Amniotic epithelial cell (primary cell): ENCODE results near the gene SLC9A1.
A peak's percentile ranks its signal among the peaks of the same experiment; 100 is the strongest.
"Not testable (repeated sequence)": the region's sequence is repeated elsewhere in the genome, so short reads cannot be mapped to it uniquely, and the experiment has no call there.

Experiments used
- DNase-seq: peaks from one replicate; pipeline ENCODE4 v3.0.0-alpha.2; 2010; ENCODE audit warnings: low read depth

Gene SLC9A1

DNA sequence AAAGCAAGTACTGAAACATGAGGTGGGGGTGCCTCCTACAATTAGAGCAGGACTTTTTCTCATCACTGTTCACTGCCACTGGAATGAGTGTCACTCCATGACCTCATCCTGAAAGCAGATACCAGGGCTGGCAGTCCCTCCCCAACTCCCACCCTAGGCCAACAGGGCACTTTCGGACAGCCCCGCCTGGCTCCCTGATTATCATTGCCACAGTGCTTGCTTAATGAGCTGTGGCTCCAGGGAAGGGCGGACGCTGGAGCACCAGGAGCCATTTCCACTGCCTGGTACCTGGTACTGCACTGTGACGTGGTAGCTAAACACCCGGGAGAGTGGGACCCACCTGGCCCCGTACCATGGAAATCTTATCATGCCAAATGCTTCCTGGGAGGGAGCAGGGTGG, 22.3 kb downstream of the SLC9A1 start:
- DNase-seq: no peak

GRCh38 chr1:27132147-27132546, 22.8 kb downstream of the SLC9A1 start:
- DNase-seq: no peak

DNA sequence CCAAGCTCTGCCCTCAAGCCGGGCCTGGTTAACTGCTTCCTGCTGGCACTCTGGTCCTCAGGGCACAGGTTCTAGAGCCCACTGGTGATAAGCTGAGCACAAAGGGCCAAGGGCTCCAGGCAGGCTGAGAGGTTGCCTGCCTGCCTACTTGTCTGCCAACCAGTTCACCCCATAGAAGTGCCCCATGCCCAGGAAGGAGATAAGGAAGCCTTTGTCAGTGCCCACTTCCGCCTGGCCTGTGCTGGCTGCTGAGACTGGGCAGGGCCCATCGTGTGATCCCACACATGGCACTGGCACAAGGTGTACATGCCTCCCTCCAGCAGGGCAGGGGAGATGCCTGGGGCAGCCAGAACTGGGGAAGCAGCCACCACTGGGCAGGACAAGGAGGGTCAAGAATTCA, 24.1 kb downstream of the SLC9A1 start:
- no peak for DNase-seq

DNA sequence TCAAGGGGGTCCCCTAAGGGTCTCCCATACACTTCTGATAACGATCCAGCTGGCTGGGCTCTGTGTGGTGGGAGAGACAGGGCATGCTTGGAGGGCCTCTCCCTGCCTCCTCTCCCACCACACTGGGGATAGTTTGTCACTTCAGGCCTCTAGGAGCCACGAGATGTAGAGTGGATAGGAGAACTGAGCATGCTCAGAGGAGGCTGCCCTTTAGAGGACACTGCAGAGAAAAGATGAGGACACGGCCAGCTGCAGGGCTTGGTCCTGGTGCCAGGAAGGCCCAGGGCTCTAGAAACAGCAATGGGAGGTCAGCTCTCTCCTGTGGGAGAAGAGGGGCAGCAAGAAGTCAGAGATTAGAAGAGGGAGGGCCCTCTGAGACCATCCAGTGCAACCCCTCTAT, 25.7 kb downstream of the SLC9A1 start:
- DNase-seq: no peak

GRCh38 chr1:27127419-27127818, 27.5 kb downstream of the SLC9A1 start:
- DNase-seq: no peak

GRCh38 chr1:27126391-27126790, 28.5 kb downstream of the SLC9A1 start:
- DNase-seq: no peak

GRCh38 chr1:27125125-27125524, 29.8 kb downstream of the SLC9A1 start:
- DNase-seq: not testable (repeated sequence)

DNA sequence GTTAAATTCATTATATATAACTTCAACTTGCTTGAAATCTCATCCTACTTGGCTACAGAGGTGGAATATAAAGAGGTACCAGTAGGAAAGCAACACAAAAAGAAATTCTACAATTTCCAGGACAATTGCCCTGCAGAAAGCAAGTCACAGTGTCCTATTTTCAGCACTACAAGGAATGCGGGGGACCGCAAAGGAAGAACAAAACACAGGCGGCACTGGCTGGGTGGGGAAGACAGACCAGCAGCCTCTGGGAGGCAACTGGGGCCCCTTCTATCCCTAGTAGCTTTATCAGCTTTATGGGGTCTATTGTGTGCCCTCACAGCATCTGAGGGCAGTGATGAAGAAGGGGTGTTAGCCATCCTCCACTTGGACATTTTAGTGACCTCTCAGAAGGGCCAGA, 30.5 kb downstream of the SLC9A1 start:
- DNase-seq: no peak

DNA sequence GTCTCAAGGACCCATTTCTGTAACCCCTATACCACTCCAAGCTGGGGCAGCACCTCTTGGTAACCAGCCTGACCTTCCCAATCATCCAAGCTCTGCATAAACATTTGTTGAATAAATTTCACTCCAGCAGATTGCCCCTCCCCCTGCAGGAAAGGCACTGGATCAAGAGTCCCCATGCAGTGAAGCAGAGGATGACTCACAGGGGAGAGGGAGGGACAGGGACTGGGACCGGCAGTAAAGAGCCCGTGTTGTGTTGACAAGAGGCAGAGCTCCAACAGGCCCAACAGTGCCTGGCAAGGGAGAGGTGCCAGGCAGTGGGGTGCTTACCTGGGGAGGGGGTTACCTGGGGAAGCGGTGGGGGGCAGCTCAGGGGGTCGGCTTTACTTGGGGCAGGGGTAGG, 32.3 kb downstream of the SLC9A1 start:
- DNase-seq: peak; percentile 43

DNA sequence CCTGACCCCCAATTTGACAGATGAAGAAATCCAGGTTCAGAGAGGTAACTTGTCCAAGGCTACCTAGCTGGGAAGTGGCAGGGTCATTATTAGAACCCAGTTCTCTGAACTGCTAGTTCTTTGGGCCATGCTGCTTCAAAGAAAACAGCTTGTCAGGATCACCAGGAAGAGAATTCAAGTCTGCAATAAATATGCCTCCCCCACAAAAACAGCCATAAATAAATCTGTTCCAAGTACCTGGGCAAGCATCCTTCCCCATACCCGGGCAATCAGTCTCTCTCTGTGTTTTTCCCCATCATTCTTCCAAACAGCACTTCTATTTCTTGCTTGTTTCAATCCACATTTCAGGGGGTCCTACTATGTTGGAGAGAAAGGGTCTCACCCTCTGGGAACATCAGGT, 34.1 kb downstream of the SLC9A1 start:
- DNase-seq: no peak

GRCh38 chr1:27118440-27118689, 36.6 kb downstream of the SLC9A1 start:
- no peak for DNase-seq

DNA sequence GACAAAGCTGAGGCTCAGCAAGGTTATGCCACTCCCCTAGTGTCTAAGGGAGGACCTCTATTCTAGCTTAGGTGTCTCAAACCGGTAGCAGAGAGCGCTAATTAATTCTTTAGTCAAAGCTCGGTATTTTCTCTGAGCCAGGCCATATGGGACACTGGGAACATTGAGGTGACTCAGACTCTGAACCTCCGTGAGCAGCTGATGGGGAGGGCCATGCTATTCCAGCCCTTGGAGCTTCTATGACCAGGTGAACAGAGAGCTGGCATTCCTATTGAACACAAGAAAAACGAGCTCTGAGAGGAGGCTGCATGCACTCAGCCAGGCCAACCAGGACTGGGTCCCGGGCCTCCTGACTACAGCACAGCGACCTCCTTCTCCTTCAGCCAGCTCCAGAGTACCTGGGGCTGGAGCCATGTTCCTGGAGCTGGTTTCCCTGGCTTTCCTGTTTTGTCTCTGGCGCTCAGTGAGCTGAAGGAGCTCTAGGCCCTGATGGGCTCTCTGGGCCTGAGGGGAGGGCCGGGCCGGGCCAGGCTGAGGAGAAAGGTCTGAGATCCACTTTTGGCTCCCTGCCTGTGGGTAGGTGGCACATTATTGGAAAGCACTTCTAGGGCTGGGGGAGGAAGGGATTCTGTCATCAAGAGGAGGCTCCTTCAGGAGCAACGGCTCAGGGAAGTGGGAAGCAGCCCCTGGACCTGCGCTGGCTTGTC, 37.0 kb downstream of the SLC9A1 start:
- DNase-seq: no peak

DNA sequence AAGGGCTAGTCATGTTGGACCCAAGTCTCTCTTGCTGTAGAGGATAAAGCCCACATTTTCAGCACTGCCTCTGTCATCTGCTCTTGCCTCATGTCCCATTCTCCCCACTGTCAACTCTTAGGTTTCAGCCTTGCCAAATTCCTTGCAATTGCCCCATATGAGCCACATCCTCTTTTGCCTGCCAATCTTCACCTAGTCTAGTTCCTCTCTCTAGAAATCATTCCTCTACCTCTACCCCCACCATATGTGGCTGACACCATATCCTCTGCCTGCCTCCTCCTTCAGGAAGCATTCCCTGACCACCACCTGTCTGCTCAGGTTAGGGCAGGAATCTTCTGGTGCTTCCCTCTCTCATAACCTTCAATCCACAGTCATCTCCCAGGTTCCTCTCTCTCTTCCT, 38.2 kb downstream of the SLC9A1 start:
- no peak for DNase-seq

DNA sequence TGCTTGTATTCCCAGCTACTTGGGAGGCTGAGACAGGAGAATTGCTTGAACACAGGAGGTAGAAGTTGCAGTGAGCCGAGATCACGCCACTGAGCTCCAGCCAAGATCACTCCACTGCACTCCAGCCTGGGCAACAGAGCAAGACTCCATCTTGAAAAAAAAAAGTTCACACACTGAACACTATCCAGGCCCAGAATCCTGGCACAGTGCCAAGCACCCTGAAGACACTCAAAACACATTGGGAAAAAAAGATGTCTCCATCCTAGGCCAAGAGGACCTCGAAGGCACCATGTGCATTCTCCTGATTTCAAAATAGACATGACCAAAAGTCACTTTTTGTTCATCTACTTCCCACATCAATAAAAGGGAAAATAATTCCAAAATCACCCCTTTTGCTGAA, 38.7 kb downstream of the SLC9A1 start:
- peak; percentile 32 for DNase-seq

GRCh38 chr1:27114546-27114945, 40.4 kb downstream of the SLC9A1 start:
- no peak for DNase-seq

DNA sequence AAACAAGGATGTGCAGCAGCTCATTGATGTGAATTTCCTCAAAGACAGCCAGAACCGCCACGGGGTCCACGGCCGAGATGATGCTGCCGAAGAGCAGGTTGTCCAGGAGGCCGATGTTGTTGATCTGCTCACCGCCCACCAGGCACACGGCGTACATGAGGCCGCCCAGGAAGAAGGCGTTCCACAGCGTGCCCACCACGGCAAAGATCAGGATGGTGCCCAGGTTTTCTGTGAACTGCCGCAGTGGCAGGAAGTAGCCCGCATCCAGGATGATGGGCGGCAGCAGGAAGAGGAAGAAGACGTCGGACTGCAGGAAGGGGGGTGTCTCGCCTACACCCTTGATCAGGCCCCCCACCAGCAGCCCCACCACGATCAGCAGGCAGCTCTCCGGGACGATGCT, 41.1 kb downstream of the SLC9A1 start:
- DNase-seq: no peak

- peak; percentile 100 for DNase-seq
Observed at GRCh38 chr1:27111626-27112573, 43.0 kb downstream of the SLC9A1 start.

- peak; percentile 27 for DNase-seq
Observed at GRCh38 chr1:27109103-27109822, 45.7 kb downstream of the SLC9A1 start.

- DNase-seq: no peak
Observed at GRCh38 chr1:27108588-27108987, 46.3 kb downstream of the SLC9A1 start.

GRCh38 chr1:27106561-27107323, 48.2 kb downstream of the SLC9A1 start:
- DNase-seq: no peak

DNA sequence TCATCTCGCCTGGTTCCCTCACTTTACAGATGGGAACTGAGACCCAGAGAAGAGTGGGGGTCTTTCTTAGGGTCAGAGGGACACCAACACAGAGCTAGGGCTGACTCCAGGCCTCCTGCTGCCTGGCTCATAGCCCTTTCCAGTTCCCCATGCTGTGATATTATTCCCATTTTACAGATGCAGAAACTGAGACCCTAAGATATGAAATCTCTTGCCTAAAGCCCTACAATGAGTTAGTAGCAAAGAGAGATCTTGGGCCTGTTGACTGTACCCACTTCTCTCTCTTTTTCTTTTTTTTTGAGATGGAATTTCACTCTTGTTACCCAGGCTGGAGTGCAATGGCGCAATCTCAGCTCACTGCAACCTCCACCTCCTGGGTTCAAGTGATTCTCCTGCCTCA, 49.9 kb downstream of the SLC9A1 start:
- DNase-seq: no peak

DNA sequence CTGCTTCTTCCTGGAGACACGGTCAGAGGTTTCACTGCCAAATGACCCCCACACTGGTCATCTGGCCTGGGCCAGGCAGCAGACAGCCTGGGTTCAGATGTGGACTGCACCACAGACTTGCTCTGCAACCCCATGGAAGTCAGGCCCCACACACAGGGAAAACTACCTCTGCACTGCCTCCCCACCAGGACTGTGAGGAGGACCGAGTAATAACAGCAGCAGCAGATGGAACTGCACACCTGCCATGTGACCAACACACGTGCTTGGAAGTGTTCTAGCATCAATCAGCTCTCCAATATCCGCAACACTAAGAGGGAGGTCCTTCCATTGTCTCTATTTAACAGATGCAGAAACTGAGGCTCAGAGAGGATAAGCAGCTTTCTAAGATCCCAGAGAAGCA, 51.4 kb downstream of the SLC9A1 start:
- no peak for DNase-seq
